ENCODE results near the gene BHLHE40. TPM values are rescaled to one million over a fixed set of nuclear protein-coding genes. Genes with fewer than 3 reads are reported as not detected.

BHLHE40 gene
- polyA plus RNA-seq, 2 of the 4 experiments (the other 2 are of a cell fraction): 102 to 160 TPM

DNA sequence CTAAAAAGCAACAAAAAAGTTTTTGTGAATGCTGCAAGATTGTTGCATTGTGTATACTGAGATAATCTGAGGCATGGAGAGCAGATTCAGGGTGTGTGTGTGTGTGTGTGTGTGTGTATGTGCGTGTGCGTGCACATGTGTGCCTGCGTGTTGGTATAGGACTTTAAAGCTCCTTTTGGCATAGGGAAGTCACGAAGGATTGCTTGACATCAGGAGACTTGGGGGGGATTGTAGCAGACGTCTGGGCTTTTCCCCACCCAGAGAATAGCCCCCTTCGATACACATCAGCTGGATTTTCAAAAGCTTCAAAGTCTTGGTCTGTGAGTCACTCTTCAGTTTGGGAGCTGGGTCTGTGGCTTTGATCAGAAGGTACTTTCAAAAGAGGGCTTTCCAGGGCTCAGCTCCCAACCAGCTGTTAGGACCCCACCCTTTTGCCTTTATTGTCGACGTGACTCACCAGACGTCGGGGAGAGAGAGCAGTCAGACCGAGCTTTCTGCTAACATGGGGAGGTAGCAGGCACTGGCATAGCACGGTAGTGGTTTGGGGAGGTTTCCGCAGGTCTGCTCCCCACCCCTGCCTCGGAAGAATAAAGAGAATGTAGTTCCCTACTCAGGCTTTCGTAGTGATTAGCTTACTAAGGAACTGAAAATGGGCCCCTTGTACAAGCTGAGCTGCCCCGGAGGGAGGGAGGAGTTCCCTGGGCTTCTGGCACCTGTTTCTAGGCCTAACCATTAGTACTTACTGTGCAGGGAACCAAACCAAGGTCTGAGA lies 4.7 kb downstream of the BHLHE40 start:
- ChIA-PET CTCF (interaction anchor here (1.0 to 17.8 kb wide), 9 partner anchors 7 to 327 kb away, joined by 3 to 602 read pairs (median 19); no protein-coding TSS in a partner anchor), POLR2A (interaction anchor here (1.7 to 13.9 kb wide), 6 partner anchors 30 to 272 kb away, joined by 4 to 367 read pairs (median 11); no protein-coding TSS in a partner anchor)
- Histone ChIP-seq H3K27ac (peak overlapping the region; percentile 96 to 98), H3K4me2 (peak overlapping the region; percentile 93), H3K9me3 (no peaks in the 10 kb centered on the region), H3K4me3 (peak overlapping the region; percentile 88), H3K4me1 (peaks cover 43% of the 10 kb centered on the region)
- DNase-seq (ENCODE audit: low read depth in 1 of 2, low spot score in 1 of 2): peak in 1 of 2 experiments; percentile 75
- no peak for ATAC-seq
- no peak for FAIRE-seq
- WGBS (ENCODE audit: missing lambda C conversion rate): 4% methylated on average over 16 of the region's 16 CpGs
- TF ChIP-seq RARB (CRISPR knock-in tag; IDR thresholded peaks at IDR 0.05) (no peak), NFE2L2 (conservative IDR thresholded peaks at IDR 0.05; ENCODE audit: low read length) (no peak), MAZ (IDR thresholded peaks at IDR 0.05; ENCODE audit: borderline replicate concordance, low read depth, low read length) (no peak), BHLHE40 (IDR thresholded peaks at IDR 0.05; ENCODE audit: low read depth, low read length) (no peak), JUN (IDR thresholded peaks at IDR 0.05) (peak; percentile 56 to 58; a peak in 4 of 5 replicates), ZNF302 (CRISPR knock-in tag; IDR thresholded peaks at IDR 0.05) (no peak), KDM5A (IDR thresholded peaks at IDR 0.05) (no peak), PHF8 (IDR thresholded peaks at IDR 0.05; ENCODE audit: borderline replicate concordance, low read depth) (no peak), EP300 (IDR thresholded peaks at IDR 0.05) (peak in 1 of 2 experiments; percentile 40; a peak in 2 of 5 replicates), CHD4 (IDR thresholded peaks at IDR 0.05; ENCODE audit: borderline replicate concordance) (no peak), RFX5 (IDR thresholded peaks at IDR 0.05) (no peak), FOXS1 (CRISPR knock-in tag; IDR thresholded peaks at IDR 0.05) (no peak), ATOH8 (CRISPR knock-in tag; IDR thresholded peaks at IDR 0.05; ENCODE audit: low read depth) (no peak), HOXB5 (CRISPR knock-in tag; IDR thresholded peaks at IDR 0.05) (no peak), HOXB13 (CRISPR knock-in tag; IDR thresholded peaks at IDR 0.05; ENCODE audit: low read depth) (no peak), MYC (IDR thresholded peaks at IDR 0.05; ENCODE audit: borderline replicate concordance, low read length) (no peak), CBX2 (IDR thresholded peaks at IDR 0.05; ENCODE audit: borderline replicate concordance, low read depth) (no peak), RCOR1 (IDR thresholded peaks at IDR 0.05; ENCODE audit: low read depth, low read length) (no peak), FOSL2 (IDR thresholded peaks at IDR 0.05) (peak; percentile 32; the same call in 1 of the 2 replicates), FOSL2 (CRISPR knock-in tag; IDR thresholded peaks at IDR 0.05) (peak; percentile 78), RAD21 (conservative IDR thresholded peaks at IDR 0.05 in 1 of 2, IDR thresholded peaks at IDR 0.05 in 1 of 2) (0 out of 5 replicates have a peak, but pooled peaks of 1 of the 2 experiments have one; percentile 13), TFCP2L1 (CRISPR knock-in tag; IDR thresholded peaks at IDR 0.05) (peak; percentile 57), ZSCAN20 (CRISPR knock-in tag; IDR thresholded peaks at IDR 0.05) (no peak), EHF (CRISPR knock-in tag; IDR thresholded peaks at IDR 0.05) (peak; percentile 60; the same call in 1 of the 2 replicates), JUNB (IDR thresholded peaks at IDR 0.05) (0 out of 2 replicates have a peak, but pooled peaks have one; percentile 40), ESRRA (IDR thresholded peaks at IDR 0.05; ENCODE audit: borderline replicate concordance, low read length) (no peak), NPAS2 (CRISPR knock-in tag; IDR thresholded peaks at IDR 0.05; ENCODE audit: borderline replicate concordance) (no peak), TP53 (CRISPR knock-in tag; IDR thresholded peaks at IDR 0.05) (0 out of 2 replicates have a peak, but pooled peaks have one; percentile 21), KDM1A (IDR thresholded peaks at IDR 0.05; ENCODE audit: low read depth) (no peak), CEBPB (IDR thresholded peaks at IDR 0.05) (no peak), FOSB (CRISPR knock-in tag; IDR thresholded peaks at IDR 0.05) (peak; percentile 72), HMGXB4 (CRISPR knock-in tag; IDR thresholded peaks at IDR 0.05; ENCODE audit: borderline replicate concordance) (no peak), POLR2A (IDR thresholded peaks at IDR 0.05; ENCODE audit: low read length) (no peak)
- TF ChIP-seq, protein P1, sequence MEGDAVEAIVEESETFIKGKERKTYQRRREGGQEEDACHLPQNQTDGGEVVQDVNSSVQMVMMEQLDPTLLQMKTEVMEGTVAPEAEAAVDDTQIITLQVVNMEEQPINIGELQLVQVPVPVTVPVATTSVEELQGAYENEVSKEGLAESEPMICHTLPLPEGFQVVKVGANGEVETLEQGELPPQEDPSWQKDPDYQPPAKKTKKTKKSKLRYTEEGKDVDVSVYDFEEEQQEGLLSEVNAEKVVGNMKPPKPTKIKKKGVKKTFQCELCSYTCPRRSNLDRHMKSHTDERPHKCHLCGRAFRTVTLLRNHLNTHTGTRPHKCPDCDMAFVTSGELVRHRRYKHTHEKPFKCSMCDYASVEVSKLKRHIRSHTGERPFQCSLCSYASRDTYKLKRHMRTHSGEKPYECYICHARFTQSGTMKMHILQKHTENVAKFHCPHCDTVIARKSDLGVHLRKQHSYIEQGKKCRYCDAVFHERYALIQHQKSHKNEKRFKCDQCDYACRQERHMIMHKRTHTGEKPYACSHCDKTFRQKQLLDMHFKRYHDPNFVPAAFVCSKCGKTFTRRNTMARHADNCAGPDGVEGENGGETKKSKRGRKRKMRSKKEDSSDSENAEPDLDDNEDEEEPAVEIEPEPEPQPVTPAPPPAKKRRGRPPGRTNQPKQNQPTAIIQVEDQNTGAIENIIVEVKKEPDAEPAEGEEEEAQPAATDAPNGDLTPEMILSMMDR (IDR thresholded peaks at IDR 0.05): no peak
- TF ChIP-seq, protein P2, sequence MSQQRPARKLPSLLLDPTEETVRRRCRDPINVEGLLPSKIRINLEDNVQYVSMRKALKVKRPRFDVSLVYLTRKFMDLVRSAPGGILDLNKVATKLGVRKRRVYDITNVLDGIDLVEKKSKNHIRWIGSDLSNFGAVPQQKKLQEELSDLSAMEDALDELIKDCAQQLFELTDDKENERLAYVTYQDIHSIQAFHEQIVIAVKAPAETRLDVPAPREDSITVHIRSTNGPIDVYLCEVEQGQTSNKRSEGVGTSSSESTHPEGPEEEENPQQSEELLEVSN (IDR thresholded peaks at IDR 0.05; ENCODE audit: borderline replicate concordance, low read depth): no peak
- TF ChIP-seq, protein P3, sequence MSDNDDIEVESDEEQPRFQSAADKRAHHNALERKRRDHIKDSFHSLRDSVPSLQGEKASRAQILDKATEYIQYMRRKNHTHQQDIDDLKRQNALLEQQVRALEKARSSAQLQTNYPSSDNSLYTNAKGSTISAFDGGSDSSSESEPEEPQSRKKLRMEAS (IDR thresholded peaks at IDR 0.05): peak; percentile 45; the same call in 1 of the 2 replicates
